K562 (cell line): ENCODE measurements around the gene UPK2. TPM values are rescaled to one million over a fixed set of nuclear protein-coding genes. Genes with fewer than 3 reads are reported as not detected.

ENCODE experiments used
- ATF7 ChIP-seq: fragments of 450-650 bp; IDR thresholded peaks from 2 replicates; pipeline ENCODE4 v1.7.1; 2014; ENCODE audit warnings: mild to moderate bottlenecking, moderate library complexity
- BACH1 ChIP-seq: fragments of 200-800 bp; sonication (Bioruptor generic); IDR thresholded peaks from 2 replicates; pipeline ENCODE4 v1.6.1; 2016; ENCODE audit warnings: missing genetic modification characterization, missing compliant biosample characterization
- BCOR ChIP-seq: fragments of 450-650 bp; IDR thresholded peaks from 2 replicates; pipeline ENCODE4 v1.6.1; 2016
- CBFA2T2 ChIP-seq: fragments of 450-650 bp; conservative IDR thresholded peaks from 2 replicates; pipeline ENCODE4 v1.6.1; 2017; ENCODE audit warnings: mild to moderate bottlenecking
- CREB1 ChIP-seq, 2 experiments: sonication (generic) in 1 of 2; formaldehyde crosslinking in 1 of 2; IDR thresholded peaks; 2 replicates each; pipeline versions ENCODE4 v1.6.1 to v1.8.0; 2012 to 2022; ENCODE audit warnings: inconsistent platforms in 1 of 2, mild to moderate bottlenecking in 1 of 2, missing genetic modification reagents in 1 of 2, moderate library complexity in 1 of 2
- CREBBP ChIP-seq: IDR thresholded peaks from one replicate; pipeline ENCODE4 v1.6.1; 2012; ENCODE audit warnings: low read depth, mild to moderate bottlenecking, control low read depth, inconsistent platforms, low read length
- FOSL1 ChIP-seq: fragments of 200-800 bp; sonication (Bioruptor generic); conservative IDR thresholded peaks from 2 replicates; pipeline ENCODE4 v1.6.1; 2016; ENCODE audit warnings: missing genetic modification characterization, missing compliant biosample characterization
- GATAD2B ChIP-seq: fragments of 450-650 bp; IDR thresholded peaks from 2 replicates; pipeline ENCODE4 v1.6.1; 2017; ENCODE audit warnings: mild to moderate bottlenecking, borderline replicate concordance
- HEY1 ChIP-seq: fragments of 250-450 bp; sonication (Bioruptor Pico); IDR thresholded peaks from 2 replicates; pipeline ENCODE4 v1.5.0; 2020; ENCODE audit warnings: mild to moderate bottlenecking, moderate library complexity, borderline replicate concordance
- HMGN3 ChIP-seq: IDR thresholded peaks from 2 replicates; pipeline ENCODE4 v1.6.1; 2011; ENCODE audit warnings: borderline replicate concordance, low read depth, mild to moderate bottlenecking, mixed read lengths, low read length; ENCODE audit not compliant: insufficient read length; ENCODE audit errors: extremely low read depth
- ID3 ChIP-seq, 2 experiments: fragments of 250-450 bp in 1 of 2; fragments of 450-650 bp in 1 of 2; sonication (Bioruptor Pico) in 1 of 2; IDR thresholded peaks; 2 replicates each; pipeline versions ENCODE4 v1.6.1 to v1.8.0; 2016 to 2021; ENCODE audit warnings: mild to moderate bottlenecking in 2 of 2, moderate library complexity in 2 of 2, missing compliant biosample characterization in 1 of 2, missing genetic modification characterization in 1 of 2
- L3MBTL2 ChIP-seq: fragments of 450-650 bp; IDR thresholded peaks from 2 replicates; pipeline ENCODE4 v1.6.1; 2016; ENCODE audit warnings: mild to moderate bottlenecking, moderate library complexity
- MTA1 ChIP-seq: fragments of 450-650 bp; IDR thresholded peaks from 2 replicates; pipeline ENCODE4 v1.6.1; 2017; ENCODE audit warnings: borderline replicate concordance
- MXD1 ChIP-seq: fragments of 250-450 bp; sonication (Bioruptor Pico); IDR thresholded peaks from 2 replicates; pipeline ENCODE4 v1.8.0; 2021; ENCODE audit warnings: borderline replicate concordance, mild to moderate bottlenecking, moderate library complexity; ENCODE audit not compliant: poor library complexity, severe bottlenecking
- POLR3G ChIP-seq: IDR thresholded peaks from 2 replicates; pipeline ENCODE4 v1.6.1; 2011; ENCODE audit not compliant: insufficient read length, insufficient replicate concordance; ENCODE audit errors: extremely low read depth
- SIN3B ChIP-seq: fragments of 450-650 bp; IDR thresholded peaks from 2 replicates; pipeline ENCODE4 v1.6.1; 2017; ENCODE audit warnings: low read depth, mild to moderate bottlenecking, moderate library complexity
- SMARCA5 ChIP-seq: fragments of 450-650 bp; IDR thresholded peaks from 2 replicates; pipeline ENCODE4 v1.6.1; 2016
- SMC3 ChIP-seq: conservative IDR thresholded peaks from 2 replicates; pipeline ENCODE4 v1.6.1; 2011; ENCODE audit warnings: low read depth, low read length, improper control_type of control experiment; ENCODE audit not compliant: insufficient read depth
- STAG1 ChIP-seq: sonication (generic); formaldehyde crosslinking; IDR thresholded peaks from 2 replicates; pipeline ENCODE4 v1.5.0; 2020; ENCODE audit warnings: missing genetic modification reagents, borderline replicate concordance
- TAF7 ChIP-seq: fragments of 450-650 bp; IDR thresholded peaks from 2 replicates; pipeline ENCODE4 v1.6.1; 2016; ENCODE audit warnings: missing genetic modification characterization, missing compliant biosample characterization
- YY1 ChIP-seq, 3 experiments: IDR thresholded peaks; 2 replicates each; pipeline ENCODE4 v1.6.1; 2011; ENCODE audit warnings: low read length in 2 of 3, mild to moderate bottlenecking in 2 of 3, moderate library complexity in 2 of 3, borderline replicate concordance in 1 of 3, control low read depth in 1 of 3, low read depth in 1 of 3; ENCODE audit not compliant: insufficient read depth in 3 of 3, insufficient replicate concordance in 2 of 3, control insufficient read depth in 1 of 3, insufficient read length in 1 of 3; ENCODE audit errors: extremely low read depth in 1 of 3
- ZNF431 ChIP-seq: sonication (generic); formaldehyde crosslinking; IDR thresholded peaks from 2 replicates; pipeline ENCODE4 v1.8.0; 2022; ENCODE audit warnings: mild to moderate bottlenecking, missing genetic modification reagents
- ZNF57 ChIP-seq: fragments of 450-650 bp; formaldehyde crosslinking; IDR thresholded peaks from 2 replicates; pipeline ENCODE4 v1.4.0; 2020; ENCODE audit warnings: mild to moderate bottlenecking, moderate library complexity
- ZZZ3 ChIP-seq: fragments of 450-650 bp; IDR thresholded peaks from 2 replicates; pipeline ENCODE4 v1.6.1; 2016; ENCODE audit warnings: antibody characterized with exemption, mild to moderate bottlenecking, moderate library complexity
- polyA plus RNA-seq, 8 experiments: library from polyadenylated mRNA; depleted of rRNA in 4 of 8; stranded (reverse) in 5 of 8; unstranded in 3 of 8; fragments of >200 nt; fragmentation: Nextera tagmentation in 2 of 8; fragmentation: Illumina TruSeq in 1 of 8; extraction: Ambion mirVana in 2 of 8; extraction: Trizol in 1 of 8; gene quantifications; 2 replicates each; pipeline versions ENCODE4 v1.2.1 to v1.2.3, GENCODE V29; 2011 to 2014; ENCODE audit warnings: inconsistent platforms in 1 of 8, missing spikeins in 1 of 8
- total RNA-seq, 7 experiments: library from RNA; depleted of rRNA in 6 of 7; stranded (reverse); fragments of >200 nt in 6 of 7; fragmentation: Illumina TruSeq in 2 of 7; extraction: Trizol in 2 of 7; gene quantifications; 2 replicates each; pipeline versions ENCODE4 v1.2.1 to v1.2.3, GENCODE V29; 2011 to 2021; ENCODE audit warnings: low replicate concordance in 1 of 7
- TF ChIP-seq, protein P1 (sequence below), 2 experiments: fragments of 450-650 bp; IDR thresholded peaks; 2 replicates each; pipeline ENCODE4 v1.6.1; 2016
- TF ChIP-seq, protein P2 (sequence below): fragments of 250-450 bp; sonication (Bioruptor Pico); IDR thresholded peaks from 2 replicates; pipeline ENCODE4 v1.5.0; 2021

UPK2 gene
- total and polyA plus RNA-seq, 9 of the 15 experiments (the other 6 are each of a cell fraction or from before 2014, with no cell fraction given), result not detected

DNA sequence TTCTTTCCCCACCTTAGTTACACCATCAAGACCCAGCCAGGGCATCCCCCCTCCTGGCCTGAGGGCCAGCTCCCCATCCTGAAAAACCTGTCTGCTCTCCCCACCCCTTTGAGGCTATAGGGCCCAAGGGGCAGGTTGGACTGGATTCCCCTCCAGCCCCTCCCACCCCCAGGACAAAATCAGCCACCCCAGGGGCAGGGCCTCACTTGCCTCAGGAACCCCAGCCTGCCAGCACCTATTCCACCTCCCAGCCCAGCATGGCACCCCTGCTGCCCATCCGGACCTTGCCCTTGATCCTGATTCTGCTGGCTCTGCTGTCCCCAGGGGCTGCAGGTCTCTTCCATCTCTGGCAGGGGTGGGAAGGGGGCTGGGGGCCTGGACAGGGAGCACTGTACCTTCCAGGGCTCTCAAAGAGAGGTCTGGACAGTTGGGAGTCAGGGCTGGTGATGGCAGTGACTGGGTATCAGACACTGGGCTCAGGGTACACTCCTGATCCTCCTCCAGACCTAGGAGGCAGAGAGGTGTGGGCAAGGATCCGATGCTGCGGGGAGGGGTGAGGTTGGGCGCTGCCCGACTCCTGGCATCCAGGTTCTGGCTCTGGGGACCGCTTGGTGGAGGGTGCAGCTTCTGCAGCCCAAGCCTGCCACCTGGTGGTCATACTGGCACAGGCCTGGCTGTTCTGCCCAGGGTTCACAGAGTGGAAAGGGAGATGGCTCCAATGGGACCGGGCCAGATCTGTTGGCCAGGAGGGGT, at the start of gene UPK2 (continued):
- no peak for TF ChIP-seq ID3 (CRISPR knock-in tag; IDR thresholded peaks at IDR 0.05)
- no peak for TF ChIP-seq ID3 (tag; IDR thresholded peaks at IDR 0.05)
- TF ChIP-seq, protein P1, sequence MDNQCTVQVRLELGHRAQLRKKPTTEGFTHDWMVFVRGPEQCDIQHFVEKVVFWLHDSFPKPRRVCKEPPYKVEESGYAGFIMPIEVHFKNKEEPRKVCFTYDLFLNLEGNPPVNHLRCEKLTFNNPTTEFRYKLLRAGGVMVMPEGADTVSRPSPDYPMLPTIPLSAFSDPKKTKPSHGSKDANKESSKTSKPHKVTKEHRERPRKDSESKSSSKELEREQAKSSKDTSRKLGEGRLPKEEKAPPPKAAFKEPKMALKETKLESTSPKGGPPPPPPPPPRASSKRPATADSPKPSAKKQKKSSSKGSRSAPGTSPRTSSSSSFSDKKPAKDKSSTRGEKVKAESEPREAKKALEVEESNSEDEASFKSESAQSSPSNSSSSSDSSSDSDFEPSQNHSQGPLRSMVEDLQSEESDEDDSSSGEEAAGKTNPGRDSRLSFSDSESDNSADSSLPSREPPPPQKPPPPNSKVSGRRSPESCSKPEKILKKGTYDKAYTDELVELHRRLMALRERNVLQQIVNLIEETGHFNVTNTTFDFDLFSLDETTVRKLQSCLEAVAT (IDR thresholded peaks at IDR 0.05), result no peak
- no peak for TF ChIP-seq ZNF57 (CRISPR knock-in tag)
- TF ChIP-seq CBFA2T2, result no peak
- TF ChIP-seq FOSL1 (tag), result no peak
- peak; percentile 90 for TF ChIP-seq STAG1 (CRISPR knock-in tag)
- no peak for TF ChIP-seq ZZZ3
- TF ChIP-seq MTA1, result no peak
- TF ChIP-seq SMARCA5, result no peak
- TF ChIP-seq ZNF431 (CRISPR knock-in tag), result no peak
- no peak for TF ChIP-seq SIN3B
- peak in 1 of 3 experiments; percentile 41 for TF ChIP-seq YY1 (IDR thresholded peaks at IDR 0.05; ENCODE audit: borderline replicate concordance in 1 of 3, control insufficient read depth in 1 of 3, extremely low read depth in 1 of 3, insufficient read depth in 3 of 3, insufficient read length in 1 of 3, insufficient replicate concordance in 2 of 3, low read depth in 1 of 3, low read length in 2 of 3)
- no peak for TF ChIP-seq ATF7
- TF ChIP-seq GATAD2B, result no peak
- TF ChIP-seq HMGN3, result peak; percentile 17
- no peak for TF ChIP-seq MXD1 (CRISPR knock-in tag)
- no peak for TF ChIP-seq BCOR
- no peak for TF ChIP-seq HEY1 (CRISPR knock-in tag)
- TF ChIP-seq BACH1 (tag), result no peak
- TF ChIP-seq SMC3, result peak; percentile 99
- TF ChIP-seq TAF7, result no peak
- TF ChIP-seq L3MBTL2, result no peak
- TF ChIP-seq POLR3G, result no peak
- TF ChIP-seq CREB1 (IDR thresholded peaks at IDR 0.05), result no peak
- TF ChIP-seq CREB1 (CRISPR knock-in tag; IDR thresholded peaks at IDR 0.05), result no peak
- TF ChIP-seq CREBBP, result no peak
- TF ChIP-seq, protein P2, sequence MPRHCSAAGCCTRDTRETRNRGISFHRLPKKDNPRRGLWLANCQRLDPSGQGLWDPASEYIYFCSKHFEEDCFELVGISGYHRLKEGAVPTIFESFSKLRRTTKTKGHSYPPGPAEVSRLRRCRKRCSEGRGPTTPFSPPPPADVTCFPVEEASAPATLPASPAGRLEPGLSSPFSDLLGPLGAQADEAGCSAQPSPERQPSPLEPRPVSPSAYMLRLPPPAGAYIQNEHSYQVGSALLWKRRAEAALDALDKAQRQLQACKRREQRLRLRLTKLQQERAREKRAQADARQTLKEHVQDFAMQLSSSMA (CRISPR knock-in tag), result no peak
